Kidney (tissue), 14 donors: ENCODE data around the gene CHMP6. TPM values are rescaled to one million over a fixed set of nuclear protein-coding genes. Genes with fewer than 3 reads are reported as not detected.

Experiments used
- DNase-seq, 5 donors: peaks; one replicate each; pipeline ENCODE4 v3.0.0-alpha.2; 2013 to 2020
- FAIRE-seq: peaks from 2 replicates; lab custom pipeline; 2012; peaks lifted over from hg19 to GRCh38; lab: Jason Lieb, UNC
- H3K27ac ChIP-seq, 2 donors: one replicate each; pipeline ENCODE4 v1.7.0; 2013; ENCODE audit warnings: low read depth in 2 of 2, low read length in 2 of 2, inconsistent platforms in 1 of 2
- H3K27me3 ChIP-seq: one replicate; pipeline ENCODE4 v1.7.1; 2013; ENCODE audit warnings: low read length, inconsistent platforms; ENCODE audit not compliant: control insufficient read depth, insufficient read depth
- H3K36me3 ChIP-seq, 3 donors: one replicate each; pipeline versions ENCODE4 v1.7.0 to v1.7.1; 2013; ENCODE audit warnings: low read length in 3 of 3, control low read depth in 1 of 3, inconsistent platforms in 1 of 3; ENCODE audit not compliant: insufficient read depth in 3 of 3, control insufficient read depth in 2 of 3
- H3K4me1 ChIP-seq, 3 donors: one replicate each; pipeline versions ENCODE4 v1.7.0 to v1.7.1; 2013; ENCODE audit warnings: low read length in 3 of 3, inconsistent platforms in 1 of 3, low read depth in 1 of 3; ENCODE audit not compliant: control insufficient read depth in 2 of 3, insufficient read depth in 2 of 3
- H3K4me3 ChIP-seq, 3 donors: one replicate each; pipeline versions ENCODE4 v1.7.0 to v1.8.1; 2013; ENCODE audit warnings: low read length in 3 of 3, control low read depth in 1 of 3, inconsistent platforms in 1 of 3
- H3K9ac ChIP-seq, 3 donors: one replicate each; pipeline versions ENCODE4 v1.7.0 to v1.7.1; 2013; ENCODE audit warnings: low read length in 3 of 3, control low read depth in 1 of 3, inconsistent platforms in 1 of 3
- H3K9me3 ChIP-seq, 3 donors: one replicate each; pipeline versions ENCODE4 v1.7.0 to v1.7.1; 2013; ENCODE audit warnings: low read length in 3 of 3, control low read depth in 1 of 3, inconsistent platforms in 1 of 3; ENCODE audit not compliant: control insufficient read depth in 2 of 3, insufficient read depth in 1 of 3
- intact Hi-C: fragments of 100-400 bp; cut with DNase I; formaldehyde crosslinking; loops from one replicate; pipeline ENCODE4 v1.11.1; 2022
- polyA plus RNA-seq: library from polyadenylated mRNA; stranded (reverse); fragments of 350-450 nt; fragmentation: Illumina TruSeq; extraction: RNeasy Lipid Tissue Mini Kit (QIAGEN cat#74804); gene quantifications from one replicate; pipeline ENCODE4 v1.2.3, GENCODE V29; 2014; ENCODE audit warnings: low read depth, low replicate concordance; ENCODE audit not compliant: insufficient read depth
- total RNA-seq: library from RNA; stranded (reverse); fragmentation: NEBNext Ultra II Directional; extraction: Animal tissue kit (Norgen Biotek cat#: 25700); gene quantifications from one replicate; pipeline ENCODE4 v1.2.1, GENCODE V29; 2021
- TF ChIP-seq, protein P1 (sequence below): IDR thresholded peaks from 3 replicates; pipeline ENCODE4 v1.5.1; 2012; ENCODE audit warnings: mild to moderate bottlenecking, moderate library complexity, borderline replicate concordance; ENCODE audit not compliant: insufficient read depth; ENCODE audit errors: extremely low read depth
- donor health status: control.
- donor health status: control.
- donor health status: control.
- donor health status: control.
- donor health status: control.
- donor health status: DM: yes; HTN: yes; CAD: no.
- donor health status: Normal renal cell carcinoma (clear cell type).

CHMP6 gene
- total and polyA plus RNA-seq, 2 donors from 2014 or later = 28.0 to 34.1 TPM

DNA sequence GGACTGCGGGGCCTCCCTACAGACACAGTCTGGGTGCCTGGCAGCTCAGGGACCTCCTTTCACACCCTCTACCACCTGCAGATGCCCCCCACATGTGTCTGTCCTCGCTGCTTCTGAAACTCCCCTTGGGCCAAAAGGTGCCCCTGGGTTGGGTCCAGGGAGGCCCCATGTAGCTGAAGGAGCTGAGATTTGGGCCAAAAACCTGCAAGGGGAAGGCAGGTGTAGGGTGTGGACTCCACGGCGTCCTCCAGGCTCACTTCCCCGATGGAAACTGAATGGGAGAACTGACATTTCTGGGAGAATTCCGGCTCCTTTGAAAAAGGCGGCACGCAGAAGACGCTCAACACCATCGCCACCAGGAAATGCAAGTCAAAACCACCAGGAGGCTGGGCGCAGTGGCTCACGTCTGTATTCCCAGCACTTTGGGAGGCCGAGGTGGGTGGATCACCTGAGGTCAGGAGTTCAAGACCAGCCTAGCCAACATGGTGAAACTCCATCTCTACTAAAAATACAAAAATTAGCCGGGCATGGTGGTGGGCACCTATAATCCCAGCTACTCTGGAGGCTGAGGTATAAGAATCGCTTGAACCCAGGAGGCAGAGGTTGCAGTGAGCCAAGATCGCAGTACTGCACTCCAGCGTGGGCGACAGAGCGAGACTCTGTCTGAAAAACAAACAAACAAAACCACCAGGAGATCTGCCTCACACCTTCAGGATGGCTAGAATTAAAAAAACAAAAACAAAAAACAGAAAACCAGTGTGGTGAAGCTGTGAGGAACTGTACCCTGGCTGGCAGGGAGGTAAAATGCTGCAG is 30.1 kb downstream of the CHMP6 start:
- Histone ChIP-seq H3K9ac (no peak overlapping the region), H3K4me3 (no peak overlapping the region), H3K27me3 (no peaks in the 10 kb centered on the region), H3K36me3 (no peaks in the 10 kb centered on the region), H3K4me1 (peaks cover 0 to 13% (median 0%) of the 10 kb centered on the region in 3 donors), H3K9me3 (no peaks in the 10 kb centered on the region), H3K27ac (no peak overlapping the region)
- intact Hi-C loops = no loop called here
- FAIRE-seq (no peak), DNase-seq (peak in 1 of 5 donors; percentile 56)
- TF ChIP-seq, protein P1, sequence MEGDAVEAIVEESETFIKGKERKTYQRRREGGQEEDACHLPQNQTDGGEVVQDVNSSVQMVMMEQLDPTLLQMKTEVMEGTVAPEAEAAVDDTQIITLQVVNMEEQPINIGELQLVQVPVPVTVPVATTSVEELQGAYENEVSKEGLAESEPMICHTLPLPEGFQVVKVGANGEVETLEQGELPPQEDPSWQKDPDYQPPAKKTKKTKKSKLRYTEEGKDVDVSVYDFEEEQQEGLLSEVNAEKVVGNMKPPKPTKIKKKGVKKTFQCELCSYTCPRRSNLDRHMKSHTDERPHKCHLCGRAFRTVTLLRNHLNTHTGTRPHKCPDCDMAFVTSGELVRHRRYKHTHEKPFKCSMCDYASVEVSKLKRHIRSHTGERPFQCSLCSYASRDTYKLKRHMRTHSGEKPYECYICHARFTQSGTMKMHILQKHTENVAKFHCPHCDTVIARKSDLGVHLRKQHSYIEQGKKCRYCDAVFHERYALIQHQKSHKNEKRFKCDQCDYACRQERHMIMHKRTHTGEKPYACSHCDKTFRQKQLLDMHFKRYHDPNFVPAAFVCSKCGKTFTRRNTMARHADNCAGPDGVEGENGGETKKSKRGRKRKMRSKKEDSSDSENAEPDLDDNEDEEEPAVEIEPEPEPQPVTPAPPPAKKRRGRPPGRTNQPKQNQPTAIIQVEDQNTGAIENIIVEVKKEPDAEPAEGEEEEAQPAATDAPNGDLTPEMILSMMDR = no peak

DNA sequence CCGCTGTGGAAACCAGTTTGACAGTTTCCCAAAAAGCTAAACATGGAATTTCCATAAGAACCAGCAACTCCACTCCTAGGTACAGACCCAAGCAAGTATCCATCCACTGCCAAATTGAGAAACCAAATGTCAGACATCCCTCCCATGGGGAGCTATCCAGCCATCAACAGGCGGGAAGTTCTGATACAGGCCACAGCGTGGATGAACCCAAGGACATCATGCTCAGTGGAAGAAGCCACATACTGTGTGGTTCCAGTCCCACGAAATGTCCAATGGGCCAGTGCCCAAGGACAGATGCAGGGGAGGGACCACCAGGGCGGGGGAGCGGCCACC is 30.7 kb downstream of the CHMP6 start:
- Histone ChIP-seq H3K9me3 (no peaks in the 10 kb centered on the region), H3K27ac (no peak overlapping the region), H3K4me1 (peaks cover 0 to 18% (median 0%) of the 10 kb centered on the region in 3 donors), H3K36me3 (no peaks in the 10 kb centered on the region), H3K27me3 (no peaks in the 10 kb centered on the region), H3K9ac (no peak overlapping the region), H3K4me3 (no peak overlapping the region)
- TF ChIP-seq, protein P1 = no peak
- DNase-seq = peak in 1 of 5 donors; percentile 24
- intact Hi-C loops = no loop called here
- no peak for FAIRE-seq

DNA sequence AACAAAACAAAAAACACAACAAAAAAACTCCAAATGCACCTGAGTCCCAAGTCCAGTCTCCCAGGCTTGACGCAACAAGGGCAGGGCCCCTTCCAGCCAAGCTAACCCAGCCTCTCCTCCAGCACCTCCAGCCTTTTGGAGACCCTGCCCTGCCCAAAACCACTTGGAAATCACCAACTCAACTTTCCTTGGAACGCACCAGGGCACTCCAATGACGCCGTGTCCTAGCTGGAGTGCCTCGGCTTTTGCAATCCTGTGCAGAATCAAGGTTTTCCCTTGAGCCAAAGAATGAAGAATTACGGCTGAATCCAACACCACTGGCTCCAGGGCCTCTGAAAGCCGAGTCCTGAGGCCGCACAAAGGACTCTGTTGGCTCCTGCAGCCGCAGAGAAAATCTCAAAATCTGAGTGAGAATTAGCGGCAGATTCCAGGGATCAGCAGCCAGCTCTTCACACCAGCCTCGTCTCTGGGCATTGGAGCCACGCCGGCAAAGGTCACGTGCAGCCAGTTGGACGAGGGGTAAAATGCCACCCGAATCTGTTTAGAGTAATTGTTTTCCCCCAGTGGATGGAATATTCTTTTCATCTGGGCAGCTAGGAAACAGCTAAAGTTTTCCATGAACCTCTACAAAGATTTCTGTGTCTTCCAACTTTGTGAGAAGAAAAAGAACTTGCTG is 33.6 kb downstream of the CHMP6 start:
- no peak overlapping the region for H3K27ac ChIP-seq
- H3K9ac ChIP-seq = no peak overlapping the region
- FAIRE-seq (no peak), DNase-seq (peak in 1 of 5 donors; percentile 44)
- no peaks in the 10 kb centered on the region for H3K9me3 ChIP-seq
- intact Hi-C loops = no loop called here
- TF ChIP-seq, protein P1 = no peak
- no peaks in the 10 kb centered on the region for H3K36me3 ChIP-seq
- no peaks in the 10 kb centered on the region for H3K27me3 ChIP-seq
- H3K4me1 ChIP-seq = peaks cover 0 to 19% (median 5%) of the 10 kb centered on the region in 3 donors
- H3K4me3 ChIP-seq = no peak overlapping the region
